Activated T-helper 9 cell treated with anti-CD3 and anti-CD28 coated beads, Interleukin-2, amount 50 U/mL, for 16 hours (primary cell): Measurements from ENCODE around the gene TTYH3.
"Not testable (repeated sequence)": the region's sequence is repeated elsewhere in the genome, so short reads cannot be mapped to it uniquely, and the experiment has no call there.

ENCODE experiments used
- DNase-seq: peaks from one replicate; pipeline ENCODE4 v3.0.0-alpha.2; 2020; ENCODE audit warnings: low read depth

Gene TTYH3

DNA sequence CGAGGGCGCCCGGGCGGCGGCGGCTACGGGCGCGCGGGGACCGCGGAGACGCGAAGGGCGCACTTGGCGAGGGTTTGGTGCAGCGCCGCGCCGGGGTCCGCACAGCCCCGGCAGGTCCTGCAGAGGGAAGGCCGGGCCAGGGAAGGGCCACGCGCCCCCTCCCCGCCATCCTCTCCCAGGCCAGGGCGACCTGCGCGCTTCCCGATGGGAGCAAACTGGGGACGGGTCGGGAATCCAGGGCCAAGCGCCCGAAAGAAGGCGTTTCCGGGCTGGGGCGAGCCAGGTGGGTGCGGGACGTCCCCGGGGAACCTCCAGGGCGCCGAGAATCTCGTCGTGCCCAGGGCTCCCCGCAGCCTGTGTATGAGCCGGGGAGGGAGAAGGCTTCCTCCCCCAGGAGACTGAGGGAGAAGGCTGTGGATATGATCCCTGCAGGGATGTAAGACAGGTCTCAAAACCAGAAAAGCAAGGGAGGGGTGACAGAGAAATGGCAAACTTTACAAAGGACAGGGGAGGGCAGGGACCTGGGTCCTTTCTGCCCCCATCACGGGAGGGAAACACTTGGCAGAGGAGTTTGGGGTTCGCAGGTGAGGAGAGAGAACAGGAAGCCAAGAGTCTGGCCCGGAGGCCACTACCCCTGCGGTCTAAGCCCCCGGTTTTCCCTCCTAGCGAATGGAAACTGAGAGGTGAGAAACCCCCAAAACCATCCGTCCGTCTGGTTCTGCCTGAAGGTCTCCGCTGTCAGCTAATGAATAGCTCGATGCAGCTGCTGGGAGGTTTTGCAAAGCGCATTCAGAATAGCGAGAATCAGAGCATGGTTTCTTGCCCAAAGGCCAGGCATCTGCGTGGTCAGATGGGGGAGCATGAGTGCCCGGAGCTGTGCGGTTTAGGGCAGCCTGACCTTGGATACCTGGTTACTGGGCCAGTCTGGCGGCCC, 56.9 kb downstream of the TTYH3 start:
- no peak for DNase-seq

- no peak for DNase-seq
These were observed 57.6 kb downstream of the TTYH3 start for GRCh38 chr7:2689343-2689847.

GRCh38 chr7:2689951-2690705, 58.3 kb downstream of the TTYH3 start:
- DNase-seq: no peak

- DNase-seq: no peak
These were observed 59.4 kb downstream of the TTYH3 start for GRCh38 chr7:2691011-2691707.

- not testable (repeated sequence) for DNase-seq
These were observed 60.2 kb downstream of the TTYH3 start for GRCh38 chr7:2691932-2692439.

- no peak for DNase-seq
These were observed 60.8 kb downstream of the TTYH3 start for GRCh38 chr7:2692543-2692942.

GRCh38 chr7:2693420-2694121, 61.8 kb downstream of the TTYH3 start:
- DNase-seq: not testable (repeated sequence)

GRCh38 chr7:2694122-2694436, 62.3 kb downstream of the TTYH3 start:
- not testable (repeated sequence) for DNase-seq

- DNase-seq: peak; percentile 19
These were observed 66.9 kb downstream of the TTYH3 start for GRCh38 chr7:2698581-2699288.

GRCh38 chr7:2699289-2699620, 67.5 kb downstream of the TTYH3 start:
- no peak for DNase-seq

GRCh38 chr7:2700141-2700850, 68.5 kb downstream of the TTYH3 start:
- no peak for DNase-seq

DNA sequence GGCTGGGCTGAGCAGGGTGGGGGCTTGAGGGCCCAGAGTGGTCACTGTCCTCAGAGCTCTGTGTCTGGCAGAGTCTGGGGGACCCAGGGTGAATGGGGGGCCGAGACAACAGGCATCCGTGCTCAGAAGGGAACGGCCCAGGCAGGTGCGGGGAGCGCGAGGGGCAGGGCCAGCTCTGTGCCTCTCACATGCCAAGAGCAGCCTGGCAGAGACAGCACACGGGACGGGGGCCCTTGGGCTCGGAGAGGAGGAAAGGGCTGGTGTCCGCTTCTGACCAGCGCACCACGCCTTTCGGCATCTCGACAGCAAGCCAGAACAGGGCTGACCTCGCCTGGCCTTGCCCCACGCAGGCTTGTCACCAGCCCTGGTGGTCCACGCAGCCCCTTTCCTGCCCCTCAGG, 69.6 kb downstream of the TTYH3 start:
- no peak for DNase-seq

DNA sequence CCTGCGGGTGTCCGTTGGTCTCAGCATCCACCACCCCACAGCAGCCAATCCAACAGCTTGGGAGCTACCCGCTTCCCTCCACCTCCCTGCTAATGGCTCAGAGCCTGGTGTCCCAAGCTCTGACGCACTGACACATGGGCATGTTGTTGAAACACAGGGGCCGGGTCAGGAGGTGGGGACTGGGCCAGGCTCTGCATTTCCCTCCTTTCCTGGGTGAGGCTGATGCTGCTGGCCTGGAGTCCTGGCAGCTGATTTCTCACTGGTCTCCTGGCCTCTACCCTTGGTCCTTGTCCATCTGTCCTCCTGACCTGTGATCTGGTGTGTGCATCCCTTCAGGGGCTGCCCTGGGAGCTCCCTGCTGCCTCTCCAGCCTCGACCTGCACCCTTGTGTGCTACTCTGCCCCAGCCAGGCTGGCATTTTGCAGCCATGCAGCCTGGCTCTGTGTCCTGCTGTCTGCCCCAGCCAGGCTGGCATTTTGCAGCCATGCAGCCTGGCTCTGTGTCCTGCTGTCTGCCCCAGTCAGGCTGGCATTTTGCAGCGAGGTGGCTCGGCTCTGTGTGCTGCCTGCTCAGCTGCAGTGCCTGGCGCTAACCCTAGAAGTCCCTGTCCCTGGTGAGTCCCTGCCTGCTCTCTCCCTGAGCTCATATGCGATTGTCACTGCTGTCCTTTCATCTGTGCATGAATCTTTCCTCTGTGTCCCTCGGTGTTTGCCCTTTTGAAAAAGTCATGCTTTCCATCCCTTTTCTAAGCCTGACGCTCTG, 70.2 kb downstream of the TTYH3 start:
- DNase-seq: no peak

GRCh38 chr7:2702594-2702957, 70.8 kb downstream of the TTYH3 start:
- DNase-seq: no peak

- DNase-seq: no peak
These were observed 73.7 kb downstream of the TTYH3 start for GRCh38 chr7:2705371-2706096.

- DNase-seq: no peak
These were observed 74.9 kb downstream of the TTYH3 start for GRCh38 chr7:2706685-2707126.

DNA sequence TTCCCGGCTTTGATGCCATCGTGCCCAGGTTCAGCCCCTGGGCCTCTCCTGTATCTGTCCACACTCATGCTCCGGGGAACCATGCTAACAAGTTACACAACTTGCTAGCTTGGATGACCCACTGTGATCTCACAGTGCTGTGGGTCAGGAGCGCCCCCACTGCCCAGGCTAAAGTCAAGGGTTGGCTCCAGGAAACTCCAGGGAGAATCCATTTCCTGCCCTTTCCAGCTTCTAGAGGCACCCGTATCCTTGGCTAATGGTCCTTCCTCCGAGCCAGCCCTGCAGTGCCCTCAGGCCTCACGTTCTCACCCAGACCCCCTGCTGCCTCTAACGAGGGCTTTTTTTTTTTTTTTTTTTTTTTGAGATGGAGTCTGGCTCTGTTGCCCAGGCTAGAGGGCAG, 75.7 kb downstream of the TTYH3 start:
- DNase-seq: no peak

DNA sequence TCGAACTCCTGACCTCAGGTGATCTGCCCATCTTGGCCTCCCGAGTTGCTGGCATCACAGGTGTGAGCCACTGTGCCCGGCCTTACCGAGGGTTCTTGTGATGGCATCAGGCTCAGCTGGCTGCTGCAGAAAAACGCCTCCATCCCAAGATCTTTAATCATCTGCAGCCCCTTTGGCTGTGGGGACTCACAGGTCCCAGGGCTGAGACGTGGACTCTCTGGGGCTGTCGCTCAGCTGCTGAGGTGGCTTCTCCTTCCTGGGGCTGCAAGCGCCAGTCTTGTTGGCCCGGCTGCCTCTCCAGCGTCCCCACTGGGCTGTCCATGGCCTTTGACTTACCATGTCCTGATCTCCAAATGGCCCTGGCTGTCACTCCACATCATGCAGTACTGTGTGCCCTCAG, 76.3 kb downstream of the TTYH3 start:
- DNase-seq: no peak
